ENCODE measurements around the gene C1orf50. TPM values are rescaled to one million over a fixed set of nuclear protein-coding genes. Genes with fewer than 3 reads are reported as not detected.

C1orf50 gene
- total RNA-seq, 1 experiment from 2014 or later = 5.1 TPM

GRCh38 chr1:42766741-42767509 is at the start of gene C1orf50, which contains the start of gene P3H1 (continued):
- no peak for TF ChIP-seq NFYB (CRISPR knock-in tag; conservative IDR thresholded peaks at IDR 0.05; ENCODE audit: low read depth)
- TF ChIP-seq MLX (CRISPR knock-in tag; IDR thresholded peaks at IDR 0.05) = 0 out of 2 replicates have a peak, but pooled peaks have one; percentile 38
- no peak for TF ChIP-seq ATF2 (CRISPR knock-in tag; IDR thresholded peaks at IDR 0.05; ENCODE audit: borderline replicate concordance, low read depth)
- TF ChIP-seq USF2 (CRISPR knock-in tag; IDR thresholded peaks at IDR 0.05) = no peak
- no peak for TF ChIP-seq ZNF671 (CRISPR knock-in tag; IDR thresholded peaks at IDR 0.05)
- TF ChIP-seq ZNF281 (CRISPR knock-in tag; IDR thresholded peaks at IDR 0.05) = no peak
- no peak for TF ChIP-seq ZMAT4 (CRISPR knock-in tag; IDR thresholded peaks at IDR 0.05)
- TF ChIP-seq JUN (CRISPR knock-in tag; IDR thresholded peaks at IDR 0.05) = no peak; the same call in 1 of the 2 replicates
- no peak for TF ChIP-seq CDX4 (CRISPR knock-in tag; IDR thresholded peaks at IDR 0.05; ENCODE audit: borderline replicate concordance)
- TF ChIP-seq IRF1 (CRISPR knock-in tag; IDR thresholded peaks at IDR 0.05) = no peak; the same call in 1 of the 2 replicates
- peak; percentile 36; the same call in 1 of the 2 replicates for TF ChIP-seq ETV6 (CRISPR knock-in tag; IDR thresholded peaks at IDR 0.05)
- TF ChIP-seq ZNF512 (CRISPR knock-in tag; IDR thresholded peaks at IDR 0.05; ENCODE audit: borderline replicate concordance) = no peak

- H3K27ac Mint-ChIP-seq = no peak overlapping the region
- H3K4me3 Mint-ChIP-seq = no peak overlapping the region
- DNase-seq (ENCODE audit: low spot score) = no peak
- POLR2A ChIA-PET = no interaction called here
- no peak for ATAC-seq
- H3K4me1 Mint-ChIP-seq = peaks cover 5% of the 10 kb centered on the region; the same call in 1 of the 2 replicates
- no peaks in the 10 kb centered on the region for H3K27me3 Mint-ChIP-seq (ENCODE audit: low read depth)
- CTCF ChIA-PET = interaction anchor here (1.0 kb wide), 1 partner anchor 15 kb away, joined by 3 read pairs; no protein-coding TSS in a partner anchor
- peaks cover 2% of the 10 kb centered on the region for H3K36me3 Mint-ChIP-seq
- H3K9me3 Mint-ChIP-seq = no peaks in the 10 kb centered on the region
- TF ChIP-seq ZNF423 (CRISPR knock-in tag; IDR thresholded peaks at IDR 0.05) (no peak), E2F1 (CRISPR knock-in tag; IDR thresholded peaks at IDR 0.05) (no peak), TP53 (CRISPR knock-in tag; IDR thresholded peaks at IDR 0.05) (no peak), ATF2 (CRISPR knock-in tag; IDR thresholded peaks at IDR 0.05; ENCODE audit: borderline replicate concordance, low read depth) (no peak), MYBL2 (CRISPR knock-in tag; IDR thresholded peaks at IDR 0.05) (no peak), USF2 (CRISPR knock-in tag; IDR thresholded peaks at IDR 0.05) (no peak), E2F5 (CRISPR knock-in tag; IDR thresholded peaks at IDR 0.05) (no peak), ELF4 (CRISPR knock-in tag; IDR thresholded peaks at IDR 0.05; ENCODE audit: low read depth) (no peak)
These were observed 46.2 kb upstream of the C1orf50 start for GRCh38 chr1:42720868-42721267.
